OCI-LY1 (cell line): ENCODE data around the gene RECQL5.
"Not testable (repeated sequence)": the region's sequence is repeated elsewhere in the genome, so short reads cannot be mapped to it uniquely, and the experiment has no call there.

Experiments
- CTCF ChIP-seq: fragments of 200-600 bp; sonication (generic), shearing (Covaris generic); IDR thresholded peaks from 2 replicates; pipeline ENCODE4 v1.5.1; 2017; ENCODE audit warnings: mild to moderate bottlenecking, antibody characterized with exemption, low read length, moderate library complexity, mixed read lengths
- EZH2 ChIP-seq: fragments of 200-600 bp; sonication (generic), shearing (Covaris generic); IDR thresholded peaks from 2 replicates; pipeline ENCODE4 v1.8.0; 2017; ENCODE audit warnings: borderline replicate concordance, mixed run types, mild to moderate bottlenecking, antibody characterized with exemption, low read length, moderate library complexity, mixed read lengths

- TF ChIP-seq CTCF, EZH2: not testable (repeated sequence)
Observed at GRCh38 chr17:75638039-75638438, 28.9 kb downstream of the RECQL5 start.
